Cardiac muscle cell (in vitro differentiated cells and primary cell): ENCODE data around the gene ZSCAN16. TPM values are rescaled to one million over a fixed set of nuclear protein-coding genes. Genes with fewer than 3 reads are reported as not detected.

ENCODE experiments used
- DNase-seq, 2 donors: peaks; one replicate each; pipeline versions ENCODE4 v3.0.0 to v3.0.0-alpha.2; 2010 to 2017; ENCODE audit warnings: low read depth in 1 of 2, low spot score in 1 of 2
- H3K27ac ChIP-seq: fragments of 200-600 bp; sonication (generic); 2 replicates; pipeline ENCODE4 v1.5.1; 2016
- H3K27me3 ChIP-seq: fragments of 200-600 bp; sonication (generic); 2 replicates; pipeline ENCODE4 v1.6.0; 2016; ENCODE audit warnings: control low read depth
- H3K36me3 ChIP-seq: fragments of 200-600 bp; sonication (generic); 2 replicates; pipeline ENCODE4 v1.5.1; 2016; ENCODE audit warnings: control low read depth
- H3K4me1 ChIP-seq: fragments of 200-600 bp; sonication (generic); 2 replicates; pipeline ENCODE4 v1.8.1; 2017; ENCODE audit warnings: low read depth, mild to moderate bottlenecking, mixed run types
- H3K4me3 ChIP-seq: fragments of 200-600 bp; sonication (generic); 2 replicates; pipeline ENCODE4 v1.5.1; 2016; ENCODE audit warnings: mild to moderate bottlenecking
- H3K9me3 ChIP-seq: fragments of 200-600 bp; sonication (generic); 2 replicates; pipeline ENCODE4 v1.5.1; 2017; ENCODE audit warnings: low read depth, mild to moderate bottlenecking, control low read depth
- CTCF ChIP-seq: IDR thresholded peaks from 2 replicates; pipeline ENCODE4 v1.5.1; 2012; ENCODE audit warnings: low read depth, mild to moderate bottlenecking, low read length
- polyA plus RNA-seq: library from polyadenylated mRNA; unstranded; fragments of >200 nt; fragmentation: Nextera tagmentation; extraction: Ambion mirVana; gene quantifications from 2 replicates; pipeline ENCODE4 v1.2.1, GENCODE V29; 2016
- total RNA-seq: library from RNA; depleted of rRNA; stranded (reverse); fragments of >200 nt; gene quantifications from 2 replicates; pipeline ENCODE4 v1.2.3, GENCODE V29; 2016

The ZSCAN16 gene
- total and polyA plus RNA-seq, 2 experiments from 2014 or later = 7.4 to 9.3 TPM

GRCh38 chr6:28172006-28172405, 47.6 kb downstream of the ZSCAN16 start:
- H3K4me3 ChIP-seq = no peak overlapping the region
- H3K27me3 ChIP-seq = peaks cover 9% of the 10 kb centered on the region
- H3K27ac ChIP-seq = no peak overlapping the region
- H3K36me3 ChIP-seq = peaks cover 3% of the 10 kb centered on the region
- DNase-seq = no peak
- no peaks in the 10 kb centered on the region for H3K4me1 ChIP-seq
- no peak for TF ChIP-seq CTCF
- no peaks in the 10 kb centered on the region for H3K9me3 ChIP-seq

GRCh38 chr6:28176373-28176772, 52.0 kb downstream of the ZSCAN16 start:
- TF ChIP-seq CTCF = no peak

More at GRCh38 chr6:28176373-28176772, 52.0 kb downstream of the ZSCAN16 start:
- no peaks in the 10 kb centered on the region for H3K4me1 ChIP-seq
- no peak for DNase-seq
- no peaks in the 10 kb centered on the region for H3K9me3 ChIP-seq
- H3K27ac ChIP-seq = no peak overlapping the region
- no peak overlapping the region for H3K4me3 ChIP-seq
- peaks cover 9% of the 10 kb centered on the region for H3K27me3 ChIP-seq
- peaks cover 3% of the 10 kb centered on the region for H3K36me3 ChIP-seq

Other genes with a start within 250 kb of the ZSCAN16 start
- gene OR2B2, start 212.2 kb upstream of the ZSCAN16 start, total RNA-seq = not detected in 2 replicates
- not detected in 2 replicates for gene OR2B2, start 212.2 kb upstream of the ZSCAN16 start, polyA plus RNA-seq
- not detected in 2 replicates for gene OR2B6, start 167.4 kb upstream of the ZSCAN16 start, total RNA-seq
- not detected in 2 replicates for gene OR2B6, start 167.4 kb upstream of the ZSCAN16 start, polyA plus RNA-seq
- gene ZNF165, start 44.0 kb upstream of the ZSCAN16 start, total RNA-seq = 0.95 and 1.6 TPM in 2 replicates
- gene ZNF165, start 44.0 kb upstream of the ZSCAN16 start, polyA plus RNA-seq = 1.8 and 1.9 TPM in 2 replicates
- 24.8 and 58.3 TPM in 2 replicates for gene ZKSCAN8, start 17.3 kb downstream of the ZSCAN16 start, total RNA-seq
- gene ZKSCAN8, start 17.3 kb downstream of the ZSCAN16 start, polyA plus RNA-seq = 11.0 and 16.2 TPM in 2 replicates
- 18.6 and 21.8 TPM in 2 replicates for gene ZSCAN9, start 100.7 kb downstream of the ZSCAN16 start, total RNA-seq
- gene ZSCAN9, start 100.7 kb downstream of the ZSCAN16 start, polyA plus RNA-seq = 14.4 and 15.4 TPM in 2 replicates
- 7.9 and 8.4 TPM in 2 replicates for gene ZKSCAN4, start 127.7 kb downstream of the ZSCAN16 start, total RNA-seq
- 6.8 and 7.1 TPM in 2 replicates for gene ZKSCAN4, start 127.7 kb downstream of the ZSCAN16 start, polyA plus RNA-seq
- not detected in 2 replicates for gene NKAPL, start 134.7 kb downstream of the ZSCAN16 start, total RNA-seq
- not detected in 2 replicates for gene NKAPL, start 134.7 kb downstream of the ZSCAN16 start, polyA plus RNA-seq
- 23.7 and 37.9 TPM in 2 replicates for gene ZSCAN26, start 142.5 kb downstream of the ZSCAN16 start, total RNA-seq
- gene ZSCAN26, start 142.5 kb downstream of the ZSCAN16 start, polyA plus RNA-seq = 20.2 and 25.3 TPM in 2 replicates
- 7.5 and 8.2 TPM in 2 replicates for gene PGBD1, start 157.0 kb downstream of the ZSCAN16 start, total RNA-seq
- 6.0 and 8.2 TPM in 2 replicates for gene PGBD1, start 157.0 kb downstream of the ZSCAN16 start, polyA plus RNA-seq
- 5.0 and 8.1 TPM in 2 replicates for gene ZSCAN31, start 211.5 kb downstream of the ZSCAN16 start, total RNA-seq
- gene ZSCAN31, start 211.5 kb downstream of the ZSCAN16 start, polyA plus RNA-seq = 3.8 and 6.8 TPM in 2 replicates
- 11.2 and 13.3 TPM in 2 replicates for gene ZKSCAN3, start 225.3 kb downstream of the ZSCAN16 start, total RNA-seq
- 7.2 and 7.8 TPM in 2 replicates for gene ZKSCAN3, start 225.3 kb downstream of the ZSCAN16 start, polyA plus RNA-seq